GM15510 (cell line): ENCODE data around the gene TUBGCP6.
A peak's percentile ranks its signal among the peaks of the same experiment; 100 is the strongest.

ENCODE experiments used
- POLR2A ChIP-seq: IDR thresholded peaks from 3 replicates; pipeline ENCODE4 v1.6.1; 2011; ENCODE audit warnings: borderline replicate concordance; ENCODE audit not compliant: insufficient read length; ENCODE audit errors: extremely low read depth

The TUBGCP6 gene

DNA sequence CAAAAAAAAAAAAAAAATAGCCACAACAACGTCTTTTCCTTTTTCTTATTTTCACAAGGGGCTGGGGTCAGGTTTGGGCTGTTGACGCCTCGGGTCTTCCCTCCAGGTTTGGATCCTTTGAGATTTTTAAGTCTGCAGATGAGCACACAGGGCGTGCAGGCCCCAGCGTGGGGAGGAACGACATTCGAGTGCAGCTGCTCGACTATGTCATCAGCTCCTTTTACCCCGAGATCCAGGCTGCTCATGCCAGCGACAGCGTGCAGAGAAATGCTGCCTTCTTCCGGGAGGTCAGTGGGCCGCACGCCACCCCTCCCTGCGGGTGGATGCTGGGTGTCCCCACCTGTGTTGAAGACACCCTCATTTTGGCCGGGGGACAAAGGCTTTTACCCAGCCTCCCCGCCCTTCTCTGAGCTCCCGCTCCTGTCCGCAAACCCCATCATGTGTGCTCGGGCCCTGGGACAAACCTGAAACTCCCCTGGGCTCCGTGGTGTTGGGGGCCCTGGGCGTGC lies 36.3 kb downstream of the TUBGCP6 start:
- TF ChIP-seq POLR2A: no peak

DNA sequence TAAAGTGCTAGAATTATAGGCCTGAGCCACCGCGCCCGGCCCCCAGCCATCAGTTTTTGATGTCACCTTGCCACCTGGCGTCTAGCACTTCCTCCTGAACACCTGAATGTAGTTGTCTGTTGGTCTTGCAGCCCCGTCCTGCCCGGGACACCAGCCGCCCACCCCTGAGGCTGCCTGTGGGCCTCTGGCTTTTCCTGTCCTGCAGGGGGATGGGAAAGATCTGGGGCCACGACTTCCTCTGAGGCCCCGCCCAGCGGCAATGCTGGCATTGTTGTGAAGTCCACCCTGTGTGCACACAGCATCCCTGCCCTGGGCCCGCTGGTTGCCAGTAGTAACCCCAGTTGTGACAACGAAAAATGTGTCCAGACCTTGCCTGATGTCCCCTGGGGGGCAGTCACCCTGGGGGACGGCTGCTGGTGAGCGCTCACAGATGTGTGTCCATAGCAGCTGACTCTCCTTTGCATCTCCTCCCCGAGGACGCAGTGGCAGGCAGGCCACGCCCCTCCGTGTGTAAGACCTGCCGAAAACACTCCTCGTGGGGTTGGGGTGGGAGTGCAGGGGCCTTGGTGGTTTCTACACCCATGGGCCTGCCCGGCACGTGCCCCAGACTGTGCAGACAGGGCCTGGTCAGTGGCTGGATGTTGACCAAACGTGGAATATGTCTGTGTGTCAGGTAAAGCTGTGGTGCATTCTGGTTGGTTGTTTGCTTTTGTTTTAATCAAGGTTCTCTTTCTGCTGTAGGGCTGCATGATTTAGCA lies 37.3 kb downstream of the TUBGCP6 start:
- no peak for TF ChIP-seq POLR2A

DNA sequence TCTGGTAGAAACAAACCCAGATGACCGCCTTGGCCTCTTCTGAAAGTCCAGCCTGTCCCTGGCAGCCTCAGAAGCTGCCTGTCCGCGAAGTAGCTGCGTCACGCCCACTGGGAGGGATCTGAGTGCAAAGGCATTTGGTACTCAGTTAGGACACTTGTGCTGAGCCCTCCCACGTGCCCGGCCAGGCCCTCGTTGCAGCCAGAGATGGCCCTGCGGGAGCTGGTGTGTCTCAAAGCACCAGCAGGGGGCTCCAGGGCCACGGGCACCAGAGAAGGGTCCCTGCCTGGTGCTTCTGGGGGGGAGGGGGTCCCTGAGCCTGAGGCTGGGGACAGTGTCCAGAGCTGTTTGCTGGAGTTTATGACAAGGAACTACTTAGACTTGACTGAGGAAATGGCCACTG lies 38.2 kb downstream of the TUBGCP6 start:
- TF ChIP-seq POLR2A: no peak

DNA sequence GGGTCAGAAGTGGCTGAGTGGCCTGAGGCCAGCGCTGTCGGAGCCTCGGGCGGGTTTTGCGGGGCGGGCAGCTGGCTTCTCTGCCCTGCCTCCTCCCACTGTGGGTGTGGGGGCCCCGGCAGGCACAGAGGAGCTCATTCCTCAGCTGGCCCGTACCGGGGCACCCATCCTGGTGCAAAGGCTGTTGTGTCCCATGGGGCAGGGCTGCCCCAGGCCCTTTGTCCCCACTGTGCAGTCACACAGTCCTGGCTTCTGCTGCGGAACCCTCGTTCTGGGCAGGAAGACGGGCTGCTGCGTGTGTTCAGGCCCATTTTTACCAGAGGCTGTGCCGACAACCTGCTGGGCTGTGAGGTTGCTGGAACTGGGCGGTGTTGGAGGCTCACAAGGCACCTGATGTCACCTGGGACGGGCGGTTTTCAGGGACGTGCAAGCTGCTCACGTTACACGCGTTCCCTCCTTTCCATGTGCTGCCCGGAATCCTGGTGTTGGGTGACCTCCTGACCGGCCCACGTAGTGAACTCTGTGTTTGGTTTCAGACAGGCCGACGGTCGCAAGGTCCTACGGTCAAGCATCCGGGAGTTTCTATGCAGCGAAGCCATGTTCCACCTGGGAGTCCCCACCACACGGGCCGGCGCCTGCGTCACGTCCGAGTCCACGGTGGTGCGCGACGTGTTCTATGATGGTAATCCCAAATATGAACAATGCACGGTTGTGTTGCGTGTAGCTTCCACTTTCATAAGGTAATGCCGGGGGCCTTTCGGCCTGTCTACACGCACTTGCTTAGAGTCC lies 38.8 kb downstream of the TUBGCP6 start:
- no peak for TF ChIP-seq POLR2A

GRCh38 chr22:50204571-50204970 lies 40.3 kb downstream of the TUBGCP6 start:
- TF ChIP-seq POLR2A: no peak

DNA sequence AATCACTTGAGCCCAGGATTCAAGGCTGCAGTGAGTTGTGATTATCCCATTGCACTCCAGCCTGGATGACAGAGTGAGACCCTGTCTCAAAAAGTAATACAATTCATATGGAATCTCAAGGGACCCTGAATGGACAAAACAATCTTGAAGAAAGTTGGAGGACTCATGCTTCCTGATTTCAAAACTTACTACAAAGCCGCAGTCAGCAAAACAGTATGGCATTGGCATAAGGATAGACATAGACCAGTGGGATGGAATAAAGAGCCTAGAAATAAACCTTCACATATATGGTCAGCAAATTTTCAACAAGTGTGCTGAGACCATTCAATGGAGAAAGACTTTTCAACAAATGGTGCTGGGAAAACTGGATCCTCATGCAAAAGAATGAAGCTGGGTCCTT lies 41.5 kb downstream of the TUBGCP6 start:
- no peak for TF ChIP-seq POLR2A

DNA sequence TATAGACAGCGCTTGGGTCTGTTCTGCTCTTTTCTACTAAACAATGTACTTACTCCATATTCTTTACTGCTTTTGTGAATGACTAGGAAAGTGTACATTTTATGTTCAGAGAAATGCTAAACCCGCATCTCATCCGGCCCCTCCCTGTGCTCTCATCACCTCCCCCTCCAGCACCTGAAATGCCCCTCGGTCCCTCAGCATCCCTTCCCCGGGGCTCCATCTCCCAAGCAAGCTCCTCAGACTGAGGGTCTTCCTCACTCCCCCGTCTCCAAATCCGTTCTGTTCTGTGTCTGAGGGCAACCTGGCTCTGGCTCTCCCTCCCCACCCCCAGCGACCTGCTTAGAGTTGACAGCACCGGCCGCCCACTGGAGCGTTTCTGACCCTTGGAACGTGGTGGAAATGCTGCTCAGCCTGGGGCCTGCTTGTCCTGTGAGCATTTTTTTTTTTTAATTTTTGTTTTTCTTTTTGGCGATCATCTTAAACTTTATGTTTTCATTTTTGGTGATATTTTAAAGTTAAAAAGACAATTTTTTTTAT lies 42.6 kb downstream of the TUBGCP6 start:
- TF ChIP-seq POLR2A: no peak

DNA sequence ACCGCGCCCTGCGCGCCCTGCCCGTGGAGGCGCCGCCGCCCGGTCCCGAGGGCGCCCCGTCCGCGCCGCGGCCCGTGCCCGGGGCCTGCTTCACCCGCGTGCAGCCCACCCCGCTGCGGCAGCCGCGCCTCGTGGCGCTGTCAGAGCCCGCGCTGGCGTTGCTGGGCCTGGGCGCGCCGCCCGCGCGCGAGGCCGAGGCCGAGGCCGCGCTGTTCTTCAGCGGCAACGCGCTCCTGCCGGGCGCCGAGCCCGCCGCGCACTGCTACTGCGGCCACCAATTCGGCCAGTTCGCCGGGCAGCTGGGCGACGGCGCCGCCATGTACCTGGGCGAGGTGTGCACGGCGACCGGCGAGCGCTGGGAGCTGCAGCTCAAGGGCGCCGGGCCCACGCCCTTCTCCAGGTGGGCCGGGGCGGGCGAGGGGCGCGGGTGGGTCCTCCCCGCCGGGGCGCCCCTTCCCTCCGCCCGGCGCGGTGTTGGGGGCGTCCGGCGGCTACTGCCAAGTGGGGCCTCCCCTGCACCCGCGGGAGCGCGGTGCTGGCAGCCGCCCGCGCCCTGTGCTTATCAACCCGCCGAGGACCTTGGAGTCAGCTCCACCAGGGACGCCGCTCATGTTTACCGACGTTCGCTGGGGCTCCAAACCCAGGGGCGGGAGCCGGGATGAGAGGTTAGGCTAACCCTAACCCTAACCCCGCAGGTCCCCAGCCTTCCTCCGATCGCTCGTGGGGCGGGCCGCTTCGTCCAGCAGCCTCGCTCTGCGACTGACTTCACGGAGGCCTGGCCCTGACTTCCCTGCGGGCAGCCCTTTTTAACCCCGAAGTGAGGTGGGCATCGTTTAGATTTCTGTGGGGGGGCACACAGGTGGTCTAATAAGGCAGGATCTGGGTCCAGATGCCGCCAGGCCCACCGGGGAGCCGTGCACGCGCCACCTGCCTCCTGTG lies 43.4 kb downstream of the TUBGCP6 start:
- no peak for TF ChIP-seq POLR2A

GRCh38 chr22:50200461-50201190 lies 44.2 kb downstream of the TUBGCP6 start, which contains the start of gene SELENOO:
Gene SELENOO, plus strand, starts transcription at chr22:50201011. Its CDS starts 26 bp downstream, at chr22:50201037.
- peak; percentile 77 for TF ChIP-seq POLR2A

- TF ChIP-seq POLR2A: no peak
Observed at GRCh38 chr22:50199829-50200460, 44.9 kb downstream of the TUBGCP6 start.

GRCh38 chr22:50199251-50199721 lies 45.5 kb downstream of the TUBGCP6 start:
- no peak for TF ChIP-seq POLR2A

GRCh38 chr22:50198624-50199017 lies 46.2 kb downstream of the TUBGCP6 start:
- peak; percentile 14 for TF ChIP-seq POLR2A
